GM12891 (cell line): ENCODE measurements around the gene RECK.

ENCODE experiments used
- PAX5 ChIP-seq: IDR thresholded peaks from 2 replicates; pipeline ENCODE4 v1.6.1; 2011; ENCODE audit warnings: low read length, moderate library complexity, mild to moderate bottlenecking; ENCODE audit not compliant: insufficient read depth, severe bottlenecking
- POLR2A ChIP-seq: IDR thresholded peaks from 2 replicates; pipeline ENCODE4 v1.6.1; 2011; ENCODE audit warnings: low read depth, low read length, control low read depth
- POLR2AphosphoS5 ChIP-seq: IDR thresholded peaks from 2 replicates; pipeline ENCODE4 v1.6.1; 2011; ENCODE audit warnings: low read depth, low read length, control low read depth
- POU2F2 ChIP-seq: IDR thresholded peaks from 2 replicates; pipeline ENCODE4 v1.6.1; 2011; ENCODE audit warnings: low read depth, mild to moderate bottlenecking, control low read depth, low read length, moderate library complexity
- SPI1 ChIP-seq: IDR thresholded peaks from 2 replicates; pipeline ENCODE4 v1.6.1; 2011; ENCODE audit warnings: low read depth, low read length, control low read depth
- TAF1 ChIP-seq: IDR thresholded peaks from 2 replicates; pipeline ENCODE4 v1.6.1; 2011; ENCODE audit warnings: low read depth, low read length, control low read depth

GRCh38 chr9:36037549-36038122 is 923 bp downstream of the RECK start:
- TF ChIP-seq POLR2AphosphoS5 = no peak
- TF ChIP-seq POLR2A = no peak
- no peak for TF ChIP-seq TAF1
- TF ChIP-seq PAX5 = no peak
- TF ChIP-seq SPI1 = no peak
- no peak for TF ChIP-seq POU2F2
